HG03159 (cell line): ENCODE results near the gene NDE1.
A peak's percentile ranks its signal among the peaks of the same experiment; 100 is the strongest.
"Not testable (repeated sequence)": the region's sequence is repeated elsewhere in the genome, so short reads cannot be mapped to it uniquely, and the experiment has no call there.

ENCODE experiments used
- ATAC-seq: cut with Tn5 transposase; IDR thresholded peaks from one replicate; pipeline ENCODE4 v1.9.1; 2021; ENCODE audit warnings: mild to moderate bottlenecking, moderate library complexity; ENCODE audit not compliant: unreplicated experiment

Gene NDE1

GRCh38 chr16:15650019-15650697 lies at the start of gene NDE1:
Gene NDE1, plus strand, starts transcription at chr16:15650245. Its CDS starts 14,534 bp downstream, at chr16:15664779.
- peak; percentile 83 for ATAC-seq

GRCh38 chr16:15601212-15601879 lies 48.7 kb upstream of the NDE1 start:
- no peak for ATAC-seq

DNA sequence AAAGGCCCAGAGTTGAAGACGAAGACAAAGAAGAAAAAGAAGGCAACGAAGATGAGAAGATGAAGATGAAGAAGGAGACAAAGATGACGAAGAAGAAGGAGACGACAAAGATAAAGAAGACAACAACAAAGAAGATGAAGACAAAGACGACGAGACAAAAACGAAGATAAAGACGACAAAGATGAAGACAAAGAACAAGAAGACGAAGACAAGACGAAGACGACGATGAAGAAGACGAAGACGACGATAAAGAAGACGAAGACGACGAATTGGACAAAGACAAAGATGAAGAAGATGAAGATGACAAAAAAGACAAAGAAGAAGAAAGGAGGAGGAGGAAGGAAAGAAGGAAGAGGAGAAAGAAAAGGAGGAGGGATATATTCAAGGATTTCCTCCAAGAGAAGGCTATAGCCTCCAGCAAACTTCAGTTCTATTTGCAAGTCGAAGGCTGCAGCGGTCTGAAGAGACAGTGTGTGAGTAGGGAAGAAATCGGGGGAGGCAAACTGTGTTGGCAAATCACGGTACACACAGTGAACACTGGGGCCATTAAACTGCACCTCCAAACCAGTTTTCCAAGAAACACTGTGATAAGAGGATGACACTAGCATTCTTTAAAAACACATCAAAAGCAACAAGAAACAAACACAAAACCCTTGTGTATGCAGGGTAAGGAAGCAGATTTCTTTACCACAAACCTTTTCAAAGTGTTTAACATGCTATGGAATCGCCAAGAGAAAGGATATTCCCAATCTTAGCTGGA lies 47.6 kb upstream of the NDE1 start:
- ATAC-seq = no peak

- no peak for ATAC-seq
Measured at GRCh38 chr16:15604460-15605440, 45.3 kb upstream of the NDE1 start.

GRCh38 chr16:15605839-15606517 lies 44.1 kb upstream of the NDE1 start:
- no peak for ATAC-seq

- ATAC-seq = no peak
Measured at GRCh38 chr16:15606518-15607220, 43.4 kb upstream of the NDE1 start.

- not testable (repeated sequence) for ATAC-seq
Measured at GRCh38 chr16:15607221-15607699, 42.8 kb upstream of the NDE1 start.

GRCh38 chr16:15607700-15608396 lies 42.2 kb upstream of the NDE1 start:
- ATAC-seq = no peak

- ATAC-seq = no peak
Measured at GRCh38 chr16:15608398-15609285, 41.4 kb upstream of the NDE1 start.

DNA sequence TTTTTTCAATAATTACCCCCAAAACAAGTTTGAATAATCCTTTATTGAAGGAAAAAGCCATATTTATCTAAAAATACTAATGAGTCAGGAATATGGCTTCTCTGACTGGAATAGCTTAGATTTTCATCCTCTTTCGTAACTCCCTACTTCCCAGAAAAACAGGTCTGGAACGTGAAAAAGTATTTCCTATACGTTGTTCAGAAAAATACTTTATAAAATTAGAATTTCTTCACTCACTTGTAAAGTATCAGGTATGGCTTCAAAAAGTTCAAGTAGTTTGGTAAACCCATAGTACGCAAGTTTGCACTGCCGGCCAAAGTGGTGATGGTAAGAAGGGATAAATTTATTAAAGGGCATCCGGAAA lies 40.8 kb upstream of the NDE1 start:
- no peak for ATAC-seq

DNA sequence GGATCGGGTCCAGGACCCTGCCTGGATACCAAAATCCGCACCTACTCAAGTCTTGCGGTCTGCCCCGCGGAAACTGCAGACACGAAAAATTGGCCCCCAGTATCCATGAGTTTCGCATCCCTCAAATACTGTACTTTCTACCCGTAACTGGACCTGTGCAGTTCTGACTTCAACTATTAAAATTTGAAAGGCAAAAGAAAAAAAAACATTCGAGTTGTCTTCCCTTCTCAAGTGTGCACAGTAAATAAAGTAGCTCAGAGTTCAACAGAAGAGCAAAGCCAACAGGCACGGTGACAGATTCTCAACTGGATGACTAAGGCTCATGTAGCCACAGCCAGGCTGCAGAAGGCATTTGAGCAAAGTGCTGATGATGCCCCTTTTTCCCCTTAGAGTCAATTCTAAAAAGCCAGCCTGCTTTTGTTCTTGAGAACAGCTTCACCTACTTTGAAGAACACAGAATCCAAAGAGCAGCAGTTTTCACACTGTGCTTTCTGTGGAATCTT lies 39.6 kb upstream of the NDE1 start:
- ATAC-seq = no peak

GRCh38 chr16:15611610-15612009 lies 38.4 kb upstream of the NDE1 start:
- ATAC-seq = no peak

DNA sequence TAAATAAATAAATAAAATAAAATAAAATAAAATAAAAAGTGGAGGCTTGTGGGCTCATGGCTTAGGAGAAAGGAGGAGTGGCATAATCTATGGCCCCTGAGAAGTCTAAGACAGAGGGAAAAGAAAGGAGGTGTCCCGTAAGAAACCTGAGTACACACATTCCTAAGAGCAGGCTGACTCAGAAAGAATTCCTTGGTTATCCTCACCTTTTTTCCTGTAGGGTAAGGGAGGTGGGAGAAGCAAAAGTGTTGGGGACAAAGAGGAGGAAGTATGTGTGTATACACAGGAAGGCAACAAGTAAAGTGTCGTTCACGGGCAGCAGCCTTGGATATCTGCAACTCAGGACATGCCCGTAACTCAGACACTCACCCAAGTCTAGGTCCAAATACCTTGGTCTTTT lies 36.4 kb upstream of the NDE1 start:
- no peak for ATAC-seq

DNA sequence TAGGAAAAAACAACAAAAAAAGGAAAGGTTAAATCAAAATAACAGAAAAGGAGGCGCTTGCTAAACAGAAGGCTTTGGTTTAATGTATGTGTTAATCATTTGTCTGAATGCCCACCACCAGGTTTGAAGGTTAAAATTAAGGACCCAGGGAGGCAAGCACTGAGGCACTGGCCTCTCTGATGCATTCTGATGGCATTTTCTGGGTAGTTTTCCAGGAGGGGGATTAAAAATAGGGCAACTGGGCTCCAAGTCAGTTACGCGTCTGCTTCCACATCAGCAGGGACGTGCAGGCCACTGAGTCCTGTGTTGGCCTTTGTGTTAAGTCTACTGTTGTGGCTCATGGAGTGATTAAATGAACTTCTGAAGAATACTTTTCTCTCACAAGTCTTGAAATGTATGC lies 34.0 kb upstream of the NDE1 start:
- ATAC-seq = no peak

GRCh38 chr16:15616475-15617165 lies 33.4 kb upstream of the NDE1 start:
- no peak for ATAC-seq

- ATAC-seq = no peak
Measured at GRCh38 chr16:15617901-15618300, 32.1 kb upstream of the NDE1 start.

DNA sequence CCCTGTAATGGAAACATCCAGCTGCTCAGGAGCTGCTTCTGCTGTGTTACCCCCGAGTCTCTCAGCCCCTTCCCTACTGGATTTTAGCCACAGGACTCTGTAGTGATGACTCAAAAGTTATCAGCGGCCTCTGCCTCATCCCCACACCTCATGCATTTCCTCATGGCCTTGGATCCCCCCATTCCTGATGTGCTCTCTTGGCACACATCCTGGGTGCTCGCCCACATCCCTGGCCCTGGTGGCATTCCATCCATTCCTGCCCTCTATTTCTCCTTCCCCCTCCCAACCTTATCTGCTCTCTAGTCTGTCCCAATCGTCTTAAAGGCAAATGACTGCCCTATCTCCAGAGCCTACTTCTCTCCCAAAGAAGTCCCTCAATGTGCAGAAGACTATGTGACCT lies 31.7 kb upstream of the NDE1 start:
- ATAC-seq = no peak
